HPDE6-E6E7 (cell line): ENCODE data around the gene LIMK2.
"Not testable (repeated sequence)": the region's sequence is repeated elsewhere in the genome, so short reads cannot be mapped to it uniquely, and the experiment has no call there.

Experiments
- DNase-seq: peaks from one replicate; pipeline ENCODE4 v3.0.0; 2011; ENCODE audit warnings: missing footprints; ENCODE audit errors: extremely low spot score

The LIMK2 gene

GRCh38 chr22:31211482-31211861, 626 bp upstream of the LIMK2 start:
- DNase-seq = no peak

DNA sequence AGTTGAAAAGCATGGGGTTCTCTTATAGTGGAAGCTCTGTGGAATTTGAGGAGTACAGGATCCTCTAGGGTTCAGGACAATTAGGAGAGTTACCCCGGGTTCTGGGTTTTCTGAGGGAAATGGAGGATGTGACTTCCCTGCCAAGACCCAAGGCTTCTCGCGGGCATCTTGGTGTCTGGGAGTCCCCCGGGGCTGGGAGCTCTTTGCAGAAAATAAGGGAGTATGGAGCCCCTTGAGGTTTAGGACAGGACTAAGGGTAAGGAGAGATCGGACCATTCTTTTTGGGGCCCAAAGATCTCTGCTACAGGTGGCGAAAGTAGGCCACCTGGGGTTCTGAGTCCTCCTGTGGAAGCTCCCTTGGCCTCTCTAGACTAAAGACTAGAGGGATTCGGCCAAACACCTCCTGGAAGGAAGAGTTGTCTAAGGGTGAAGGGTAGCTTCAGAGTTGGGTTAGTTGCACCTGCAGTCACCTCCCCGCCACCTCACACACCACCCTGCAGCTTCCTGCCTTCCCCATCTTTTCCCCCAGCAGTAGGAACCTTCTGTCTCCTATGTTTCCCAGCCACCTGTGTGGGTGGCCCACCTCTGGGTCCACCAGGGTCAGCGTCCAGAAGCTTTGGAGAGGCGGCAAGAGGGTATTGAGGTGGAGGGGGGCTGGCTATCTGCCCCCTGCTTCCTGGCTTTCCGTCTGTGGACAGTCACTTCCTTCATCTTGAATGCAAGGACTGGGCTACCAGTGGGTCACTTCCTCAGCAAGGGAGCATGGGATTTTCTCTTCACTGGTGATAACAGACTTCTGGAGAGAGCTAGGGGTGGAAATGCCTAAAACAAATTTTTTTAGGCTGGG, 908 bp downstream of the LIMK2 start:
- DNase-seq = no peak

DNA sequence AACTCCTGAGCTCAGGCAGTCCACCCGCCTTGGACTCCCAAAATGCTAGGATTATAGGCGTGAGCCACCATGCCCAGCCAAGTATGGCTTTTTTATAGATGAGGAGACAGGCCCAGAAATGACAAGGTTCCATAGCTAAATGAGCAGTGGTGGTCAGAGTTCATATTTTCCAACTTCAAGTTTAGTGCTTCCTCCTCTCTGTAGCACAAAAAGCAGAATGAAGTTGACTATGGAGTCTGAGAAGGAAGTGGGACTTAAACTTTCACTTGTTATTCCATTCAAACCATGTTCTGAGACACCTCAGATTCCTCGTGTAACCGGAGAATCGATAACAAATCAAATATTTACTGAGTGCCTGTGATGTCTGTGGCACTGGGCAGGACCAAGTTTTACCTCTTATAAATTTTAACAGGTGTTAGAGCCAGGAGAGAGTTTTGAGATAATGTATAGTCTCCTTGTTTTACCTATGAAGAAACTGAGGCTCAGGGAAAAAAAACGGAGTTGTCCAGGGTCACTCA, 3.0 kb downstream of the LIMK2 start:
- DNase-seq = no peak

- DNase-seq = no peak
These were observed 6.6 kb downstream of the LIMK2 start for GRCh38 chr22:31218565-31219262.

- DNase-seq = no peak
These were observed 9.0 kb downstream of the LIMK2 start for GRCh38 chr22:31221084-31221483.

- no peak for DNase-seq
These were observed 10.6 kb downstream of the LIMK2 start for GRCh38 chr22:31222736-31223135.

- no peak for DNase-seq
These were observed 11.7 kb downstream of the LIMK2 start for GRCh38 chr22:31223786-31224191.

DNA sequence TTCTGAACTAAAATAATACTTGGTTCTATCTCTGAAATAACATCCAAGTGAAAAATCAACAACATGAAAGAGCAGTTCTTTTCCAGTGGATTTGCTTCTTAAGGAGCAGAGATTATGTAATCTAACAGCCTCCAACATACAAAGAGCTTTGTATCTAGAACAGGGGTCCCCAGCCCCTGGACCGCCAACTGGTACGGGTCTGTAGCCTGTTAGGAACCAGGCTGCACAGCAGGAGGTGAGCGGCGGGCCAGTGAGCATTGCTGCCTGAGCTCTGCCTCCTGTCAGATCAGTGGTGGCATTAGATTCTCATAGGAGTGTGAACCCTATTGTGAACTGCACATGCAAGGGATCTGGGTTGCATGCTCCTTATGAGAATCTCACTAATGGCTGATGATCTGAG, 12.6 kb downstream of the LIMK2 start:
- DNase-seq = not testable (repeated sequence)

DNA sequence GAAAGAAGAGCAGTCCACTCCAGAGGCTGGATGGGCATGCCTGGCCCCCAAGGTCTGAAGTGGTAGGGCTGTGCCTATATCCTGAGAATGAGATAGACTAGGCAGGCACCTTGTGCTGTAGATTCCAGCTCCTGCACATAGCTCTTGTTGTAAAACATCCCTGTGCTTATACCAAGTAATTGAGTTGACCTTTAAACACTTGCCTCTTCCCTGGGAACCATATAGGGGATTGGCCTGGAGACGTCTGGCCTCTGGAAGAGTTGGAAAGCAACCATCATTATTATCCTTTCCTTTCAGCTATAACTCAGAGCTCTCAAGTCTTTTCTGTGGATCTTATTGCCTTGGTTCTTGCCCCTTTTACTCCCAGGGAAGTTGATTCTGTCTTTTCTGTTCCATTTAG, 15.1 kb downstream of the LIMK2 start:
- no peak for DNase-seq

DNA sequence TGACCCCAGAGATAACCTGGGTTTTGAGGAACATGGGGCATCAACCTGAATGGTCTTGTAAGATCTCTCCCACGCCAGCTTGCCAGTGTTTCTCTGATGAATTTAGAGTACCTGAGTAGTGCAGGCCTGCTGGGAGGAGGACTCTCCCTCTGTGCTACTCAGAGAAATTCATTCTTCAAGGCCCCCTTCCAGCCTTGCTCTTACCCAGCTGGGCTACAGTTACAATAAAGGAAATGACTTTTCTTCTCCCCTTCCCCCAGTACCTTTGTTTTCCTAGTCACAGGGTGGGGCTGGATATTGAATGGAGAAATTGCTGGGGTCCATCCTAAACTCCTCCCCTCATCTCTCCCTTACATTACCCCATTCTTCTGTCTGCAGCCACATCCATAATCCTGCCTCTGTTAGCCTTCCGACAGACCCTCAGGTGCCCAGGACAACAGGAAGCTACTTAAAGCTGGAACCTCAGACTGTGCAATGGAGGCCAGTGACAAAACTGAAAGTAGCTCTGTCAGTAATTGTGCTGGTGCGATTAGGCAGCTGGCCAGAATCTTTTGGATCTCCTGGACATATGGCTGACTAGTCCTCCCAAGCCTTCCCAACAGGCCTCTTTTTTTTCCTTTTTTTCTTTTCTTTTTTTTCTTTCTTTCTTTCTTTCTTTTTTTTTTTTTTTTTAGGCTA, 17.4 kb downstream of the LIMK2 start:
- DNase-seq = no peak

DNA sequence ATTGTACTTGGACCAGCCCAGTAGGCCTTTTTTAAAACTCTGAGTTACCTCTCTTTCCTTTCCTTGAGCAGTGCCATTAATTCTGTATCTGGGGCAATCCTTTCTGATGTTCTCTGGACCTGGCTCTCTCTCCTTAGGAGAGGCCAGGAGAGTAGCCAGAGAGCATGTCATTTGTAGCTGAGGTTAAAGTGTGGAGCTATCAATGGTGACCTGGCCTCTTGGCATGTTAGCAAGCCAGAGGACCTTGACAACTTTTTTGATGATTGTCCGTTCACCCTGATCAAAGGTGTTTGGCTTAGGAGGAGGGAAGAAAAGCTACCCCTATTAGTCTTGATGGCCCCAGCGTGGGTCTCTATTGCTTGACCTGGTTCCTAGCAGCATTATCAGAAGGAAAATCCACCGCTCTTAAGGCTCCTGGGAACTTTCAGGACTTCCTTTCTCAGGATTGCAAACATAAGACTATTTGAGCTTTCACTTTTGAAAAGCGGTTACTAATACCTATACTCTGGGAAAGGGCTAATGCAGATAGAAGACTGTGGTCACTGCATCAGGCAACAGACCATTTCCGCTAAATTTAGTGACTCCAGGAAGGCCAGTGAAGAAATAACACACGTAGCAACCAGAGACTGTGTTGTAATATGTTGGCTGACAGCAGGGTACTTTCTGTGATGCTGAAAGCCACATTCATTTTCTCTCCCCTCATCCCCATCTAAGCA, 18.2 kb downstream of the LIMK2 start:
- no peak for DNase-seq

DNA sequence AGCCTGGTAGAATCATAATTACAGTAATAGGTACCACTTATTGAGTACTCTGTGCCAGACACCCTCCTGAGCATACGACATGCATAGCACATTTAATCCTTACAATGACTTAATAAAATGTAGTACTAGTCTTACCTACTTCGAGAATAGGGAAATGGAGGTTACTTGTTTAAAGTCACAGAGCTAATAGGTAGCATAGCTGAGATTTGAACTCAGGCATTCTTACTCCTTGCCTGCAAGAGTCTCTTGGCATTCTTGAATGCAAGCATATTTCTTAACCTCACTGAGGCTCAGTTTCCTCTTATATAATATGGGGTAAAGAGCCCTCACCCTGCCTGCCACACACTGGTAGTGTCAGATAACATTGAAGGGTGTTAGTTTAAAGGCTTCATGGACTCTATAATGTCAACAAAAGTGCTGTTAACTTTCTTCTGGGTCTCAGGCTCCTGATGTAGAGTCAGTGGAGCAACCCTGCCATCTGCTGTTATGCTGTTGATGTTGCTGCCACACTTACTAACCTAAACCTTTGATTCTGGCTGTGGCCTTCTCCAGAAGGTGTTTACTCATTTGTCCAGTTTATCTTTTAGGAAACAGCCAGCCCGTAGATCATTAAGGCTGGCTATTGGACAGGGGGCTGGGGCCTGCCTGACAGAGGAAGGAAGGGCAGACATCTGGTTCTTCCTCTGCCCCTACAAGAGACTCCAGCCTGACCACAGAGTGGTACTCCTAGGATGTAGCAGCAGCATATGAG, 18.9 kb downstream of the LIMK2 start:
- no peak for DNase-seq

- no peak for DNase-seq
These were observed 20.9 kb downstream of the LIMK2 start for GRCh38 chr22:31233001-31233400.

DNA sequence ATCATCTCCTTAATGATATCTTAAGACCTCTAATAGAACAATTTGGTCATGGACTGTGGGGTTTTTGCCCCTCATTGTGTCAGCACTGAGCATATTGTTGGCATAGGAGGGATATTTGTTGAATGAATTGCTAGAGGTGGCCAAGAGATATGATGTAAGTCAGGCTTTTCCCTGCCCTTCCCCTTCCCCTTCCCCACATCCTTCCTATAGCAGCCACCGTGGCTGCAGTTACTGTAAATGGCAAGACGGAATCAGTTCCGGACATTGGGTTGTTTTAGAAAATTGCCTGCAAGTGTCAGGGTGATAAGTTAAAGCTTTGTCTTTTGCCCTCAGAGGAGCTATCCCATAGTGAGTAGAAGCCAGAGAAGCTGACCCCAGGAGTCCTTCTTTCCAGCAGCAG, 23.0 kb downstream of the LIMK2 start:
- no peak for DNase-seq

GRCh38 chr22:31236044-31236443, 23.9 kb downstream of the LIMK2 start:
- not testable (repeated sequence) for DNase-seq

DNA sequence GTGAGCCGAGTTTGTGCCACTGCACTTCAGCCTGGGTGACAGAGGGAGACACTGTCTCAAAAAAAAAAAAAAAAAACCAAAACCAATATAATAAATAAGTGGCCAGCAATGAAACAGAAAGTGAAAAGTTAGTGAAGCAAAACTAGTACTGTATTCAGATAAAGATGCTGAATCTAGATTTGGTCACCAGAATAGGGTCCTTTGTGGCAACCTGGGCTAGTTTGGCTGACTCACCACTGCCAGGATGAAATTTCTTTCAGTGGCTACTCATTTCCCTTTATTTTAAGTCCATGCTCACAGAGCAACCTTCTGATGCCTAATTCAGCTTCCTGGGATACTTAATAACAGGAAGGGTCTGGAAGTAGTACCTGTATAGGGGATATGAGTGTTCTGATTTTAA, 26.0 kb downstream of the LIMK2 start:
- no peak for DNase-seq

DNA sequence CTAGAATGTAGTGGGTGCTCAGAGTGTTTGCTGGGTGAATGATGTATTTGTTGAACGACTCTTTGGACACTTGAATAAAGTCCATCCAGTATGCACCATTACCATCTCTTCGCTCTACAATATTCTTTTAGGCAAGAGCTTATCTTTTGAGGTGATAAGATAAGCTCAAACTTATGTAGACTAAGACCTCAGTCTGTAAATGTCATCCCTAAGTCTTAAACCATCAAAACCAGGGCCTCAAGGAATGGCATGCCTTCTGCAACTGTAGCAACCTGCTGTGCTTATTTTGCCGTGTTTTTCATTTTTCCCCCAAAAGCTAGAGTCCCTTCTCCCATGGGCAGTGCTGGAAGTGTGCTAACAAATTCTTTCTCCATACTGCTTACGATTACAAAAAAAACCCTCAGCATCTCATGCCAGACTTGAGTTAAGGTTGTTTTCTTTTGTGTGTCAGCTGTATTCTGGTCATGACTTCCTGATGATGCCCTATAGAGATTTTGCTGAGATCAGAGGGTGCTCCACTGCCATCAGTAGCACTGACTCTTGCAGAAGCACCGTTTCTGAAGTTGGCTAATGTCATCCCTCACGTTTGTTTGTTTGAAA, 27.8 kb downstream of the LIMK2 start:
- no peak for DNase-seq

DNA sequence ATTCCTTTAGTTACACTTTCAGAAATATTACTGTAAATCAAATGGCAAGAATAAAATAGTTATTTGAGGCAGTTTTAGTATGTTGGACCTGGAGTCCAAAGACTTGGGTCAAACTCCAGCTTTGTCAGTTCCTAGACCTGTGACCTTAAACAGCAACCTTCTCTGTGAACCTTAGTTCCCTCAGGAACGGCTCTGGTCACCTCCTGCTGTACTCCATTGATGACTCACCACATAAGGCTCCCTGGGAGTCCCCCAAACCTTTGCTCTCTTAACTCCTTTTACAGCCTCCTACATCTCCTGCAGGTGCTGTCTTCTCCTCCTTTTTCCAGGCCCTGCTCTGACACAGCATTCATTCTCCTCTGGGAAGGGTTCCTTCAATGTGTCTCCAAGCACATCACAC, 29.1 kb downstream of the LIMK2 start:
- no peak for DNase-seq

- no peak for DNase-seq
These were observed 29.8 kb downstream of the LIMK2 start for GRCh38 chr22:31241936-31242335.

GRCh38 chr22:31243339-31244045, 31.4 kb downstream of the LIMK2 start:
- peak; percentile 86 for DNase-seq
